ENCODE results near the gene SCAPER.

SCAPER gene

DNA sequence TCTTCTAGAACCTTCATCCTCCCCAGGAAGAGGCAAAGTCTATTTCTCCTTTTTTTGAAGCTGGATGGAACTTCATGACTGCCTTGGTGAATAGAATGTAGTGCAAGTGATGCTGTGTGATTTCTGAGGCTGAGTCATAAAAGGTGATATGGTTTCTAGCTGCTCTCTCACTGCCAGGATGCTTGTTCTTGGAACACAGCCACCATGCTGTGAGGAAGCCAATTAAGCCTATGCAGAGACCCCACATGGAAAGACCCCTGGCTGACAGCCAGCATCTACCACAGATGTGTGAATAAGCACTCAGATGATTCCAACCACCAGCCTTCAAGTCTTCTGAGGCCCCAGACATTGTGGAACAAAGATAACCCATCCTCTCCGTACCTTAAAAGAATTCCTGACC lies 511.5 kb downstream of the SCAPER start:
- peaks cover 10% of the 10 kb centered on the region for H3K4me1 ChIP-seq (ENCODE audit: control insufficient read depth, insufficient read depth, low read length)
- CTCF ChIA-PET = no interaction called here
- POLR2A ChIA-PET = interaction anchor here (1.3 kb wide), 1 partner anchor 58 kb away, joined by 3 read pairs; no protein-coding TSS in a partner anchor
- peak; percentile 90 for TF ChIP-seq FEZF1 (tag by site-specific recombination; IDR thresholded peaks at IDR 0.05)
- TF ChIP-seq ZIC2 (tag by site-specific recombination; IDR thresholded peaks at IDR 0.05) = peak; percentile 72
- TF ChIP-seq, protein P1, sequence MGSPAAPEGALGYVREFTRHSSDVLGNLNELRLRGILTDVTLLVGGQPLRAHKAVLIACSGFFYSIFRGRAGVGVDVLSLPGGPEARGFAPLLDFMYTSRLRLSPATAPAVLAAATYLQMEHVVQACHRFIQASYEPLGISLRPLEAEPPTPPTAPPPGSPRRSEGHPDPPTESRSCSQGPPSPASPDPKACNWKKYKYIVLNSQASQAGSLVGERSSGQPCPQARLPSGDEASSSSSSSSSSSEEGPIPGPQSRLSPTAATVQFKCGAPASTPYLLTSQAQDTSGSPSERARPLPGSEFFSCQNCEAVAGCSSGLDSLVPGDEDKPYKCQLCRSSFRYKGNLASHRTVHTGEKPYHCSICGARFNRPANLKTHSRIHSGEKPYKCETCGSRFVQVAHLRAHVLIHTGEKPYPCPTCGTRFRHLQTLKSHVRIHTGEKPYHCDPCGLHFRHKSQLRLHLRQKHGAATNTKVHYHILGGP (tag by site-specific recombination; IDR thresholded peaks at IDR 0.05) = peak; percentile 76
- TF ChIP-seq, protein P2, sequence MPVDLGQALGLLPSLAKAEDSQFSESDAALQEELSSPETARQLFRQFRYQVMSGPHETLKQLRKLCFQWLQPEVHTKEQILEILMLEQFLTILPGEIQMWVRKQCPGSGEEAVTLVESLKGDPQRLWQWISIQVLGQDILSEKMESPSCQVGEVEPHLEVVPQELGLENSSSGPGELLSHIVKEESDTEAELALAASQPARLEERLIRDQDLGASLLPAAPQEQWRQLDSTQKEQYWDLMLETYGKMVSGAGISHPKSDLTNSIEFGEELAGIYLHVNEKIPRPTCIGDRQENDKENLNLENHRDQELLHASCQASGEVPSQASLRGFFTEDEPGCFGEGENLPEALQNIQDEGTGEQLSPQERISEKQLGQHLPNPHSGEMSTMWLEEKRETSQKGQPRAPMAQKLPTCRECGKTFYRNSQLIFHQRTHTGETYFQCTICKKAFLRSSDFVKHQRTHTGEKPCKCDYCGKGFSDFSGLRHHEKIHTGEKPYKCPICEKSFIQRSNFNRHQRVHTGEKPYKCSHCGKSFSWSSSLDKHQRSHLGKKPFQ (tag by site-specific recombination; IDR thresholded peaks at IDR 0.05) = no peak
- TF ChIP-seq ZNF16 (tag by site-specific recombination; IDR thresholded peaks at IDR 0.05; ENCODE audit: low read depth) = no peak
- peak; percentile 93 for TF ChIP-seq ZNF350 (tag by site-specific recombination; IDR thresholded peaks at IDR 0.05)
- TF ChIP-seq IKZF3 (tag by site-specific recombination; IDR thresholded peaks at IDR 0.05) = peak; percentile 61
- TF ChIP-seq PRDM1 (tag by site-specific recombination; IDR thresholded peaks at IDR 0.05) = 0 out of 2 replicates have a peak, but pooled peaks have one; percentile 23
- peak; percentile 56; the same call in 1 of the 2 replicates for TF ChIP-seq ZNF133 (tag by site-specific recombination; IDR thresholded peaks at IDR 0.05)
- no peak for TF ChIP-seq OSR2 (tag by site-specific recombination; IDR thresholded peaks at IDR 0.05)
- TF ChIP-seq, protein P3, sequence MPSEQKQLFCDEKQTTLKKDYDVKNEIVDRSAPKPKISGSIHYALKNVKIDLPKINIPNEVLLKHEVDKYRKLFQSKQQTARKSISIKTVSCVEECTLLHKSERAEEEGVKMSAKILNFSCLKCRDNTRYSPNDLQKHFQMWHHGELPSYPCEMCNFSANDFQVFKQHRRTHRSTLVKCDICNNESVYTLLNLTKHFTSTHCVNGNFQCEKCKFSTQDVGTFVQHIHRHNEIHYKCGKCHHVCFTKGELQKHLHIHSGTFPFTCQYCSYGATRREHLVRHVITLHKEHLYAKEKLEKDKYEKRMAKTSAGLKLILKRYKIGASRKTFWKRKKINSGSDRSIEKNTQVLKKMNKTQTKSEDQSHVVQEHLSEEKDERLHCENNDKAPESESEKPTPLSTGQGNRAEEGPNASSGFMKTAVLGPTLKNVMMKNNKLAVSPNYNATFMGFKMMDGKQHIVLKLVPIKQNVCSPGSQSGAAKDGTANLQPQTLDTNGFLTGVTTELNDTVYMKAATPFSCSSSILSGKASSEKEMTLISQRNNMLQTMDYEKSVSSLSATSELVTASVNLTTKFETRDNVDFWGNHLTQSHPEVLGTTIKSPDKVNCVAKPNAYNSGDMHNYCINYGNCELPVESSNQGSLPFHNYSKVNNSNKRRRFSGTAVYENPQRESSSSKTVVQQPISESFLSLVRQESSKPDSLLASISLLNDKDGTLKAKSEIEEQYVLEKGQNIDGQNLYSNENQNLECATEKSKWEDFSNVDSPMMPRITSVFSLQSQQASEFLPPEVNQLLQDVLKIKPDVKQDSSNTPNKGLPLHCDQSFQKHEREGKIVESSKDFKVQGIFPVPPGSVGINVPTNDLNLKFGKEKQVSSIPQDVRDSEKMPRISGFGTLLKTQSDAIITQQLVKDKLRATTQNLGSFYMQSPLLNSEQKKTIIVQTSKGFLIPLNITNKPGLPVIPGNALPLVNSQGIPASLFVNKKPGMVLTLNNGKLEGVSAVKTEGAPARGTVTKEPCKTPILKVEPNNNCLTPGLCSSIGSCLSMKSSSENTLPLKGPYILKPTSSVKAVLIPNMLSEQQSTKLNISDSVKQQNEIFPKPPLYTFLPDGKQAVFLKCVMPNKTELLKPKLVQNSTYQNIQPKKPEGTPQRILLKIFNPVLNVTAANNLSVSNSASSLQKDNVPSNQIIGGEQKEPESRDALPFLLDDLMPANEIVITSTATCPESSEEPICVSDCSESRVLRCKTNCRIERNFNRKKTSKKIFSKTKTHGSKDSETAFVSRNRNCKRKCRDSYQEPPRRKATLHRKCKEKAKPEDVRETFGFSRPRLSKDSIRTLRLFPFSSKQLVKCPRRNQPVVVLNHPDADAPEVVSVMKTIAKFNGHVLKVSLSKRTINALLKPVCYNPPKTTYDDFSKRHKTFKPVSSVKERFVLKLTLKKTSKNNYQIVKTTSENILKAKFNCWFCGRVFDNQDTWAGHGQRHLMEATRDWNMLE (tag by site-specific recombination; conservative IDR thresholded peaks at IDR 0.05; ENCODE audit: low read depth) = 0 out of 2 replicates have a peak, but pooled peaks have one; percentile 37
- TF ChIP-seq, protein P4, sequence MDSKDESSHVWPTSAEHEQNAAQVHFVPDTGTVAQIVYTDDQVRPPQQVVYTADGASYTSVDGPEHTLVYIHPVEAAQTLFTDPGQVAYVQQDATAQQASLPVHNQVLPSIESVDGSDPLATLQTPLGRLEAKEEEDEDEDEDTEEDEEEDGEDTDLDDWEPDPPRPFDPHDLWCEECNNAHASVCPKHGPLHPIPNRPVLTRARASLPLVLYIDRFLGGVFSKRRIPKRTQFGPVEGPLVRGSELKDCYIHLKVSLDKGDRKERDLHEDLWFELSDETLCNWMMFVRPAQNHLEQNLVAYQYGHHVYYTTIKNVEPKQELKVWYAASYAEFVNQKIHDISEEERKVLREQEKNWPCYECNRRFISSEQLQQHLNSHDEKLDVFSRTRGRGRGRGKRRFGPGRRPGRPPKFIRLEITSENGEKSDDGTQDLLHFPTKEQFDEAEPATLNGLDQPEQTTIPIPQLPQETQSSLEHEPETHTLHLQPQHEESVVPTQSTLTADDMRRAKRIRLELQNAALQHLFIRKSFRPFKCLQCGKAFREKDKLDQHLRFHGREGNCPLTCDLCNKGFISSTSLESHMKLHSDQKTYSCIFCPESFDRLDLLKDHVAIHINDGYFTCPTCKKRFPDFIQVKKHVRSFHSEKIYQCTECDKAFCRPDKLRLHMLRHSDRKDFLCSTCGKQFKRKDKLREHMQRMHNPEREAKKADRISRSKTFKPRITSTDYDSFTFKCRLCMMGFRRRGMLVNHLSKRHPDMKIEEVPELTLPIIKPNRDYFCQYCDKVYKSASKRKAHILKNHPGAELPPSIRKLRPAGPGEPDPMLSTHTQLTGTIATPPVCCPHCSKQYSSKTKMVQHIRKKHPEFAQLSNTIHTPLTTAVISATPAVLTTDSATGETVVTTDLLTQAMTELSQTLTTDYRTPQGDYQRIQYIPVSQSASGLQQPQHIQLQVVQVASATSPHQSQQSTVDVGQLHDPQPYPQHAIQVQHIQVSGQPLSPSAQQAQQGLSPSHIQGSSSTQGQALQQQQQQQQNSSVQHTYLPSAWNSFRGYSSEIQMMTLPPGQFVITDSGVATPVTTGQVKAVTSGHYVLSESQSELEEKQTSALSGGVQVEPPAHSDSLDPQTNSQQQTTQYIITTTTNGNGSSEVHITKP (tag by site-specific recombination; IDR thresholded peaks at IDR 0.05) = peak; percentile 29
- TF ChIP-seq, protein P5, sequence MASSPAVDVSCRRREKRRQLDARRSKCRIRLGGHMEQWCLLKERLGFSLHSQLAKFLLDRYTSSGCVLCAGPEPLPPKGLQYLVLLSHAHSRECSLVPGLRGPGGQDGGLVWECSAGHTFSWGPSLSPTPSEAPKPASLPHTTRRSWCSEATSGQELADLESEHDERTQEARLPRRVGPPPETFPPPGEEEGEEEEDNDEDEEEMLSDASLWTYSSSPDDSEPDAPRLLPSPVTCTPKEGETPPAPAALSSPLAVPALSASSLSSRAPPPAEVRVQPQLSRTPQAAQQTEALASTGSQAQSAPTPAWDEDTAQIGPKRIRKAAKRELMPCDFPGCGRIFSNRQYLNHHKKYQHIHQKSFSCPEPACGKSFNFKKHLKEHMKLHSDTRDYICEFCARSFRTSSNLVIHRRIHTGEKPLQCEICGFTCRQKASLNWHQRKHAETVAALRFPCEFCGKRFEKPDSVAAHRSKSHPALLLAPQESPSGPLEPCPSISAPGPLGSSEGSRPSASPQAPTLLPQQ (tag by site-specific recombination; IDR thresholded peaks at IDR 0.05) = peak; percentile 74
- peak; percentile 95 for TF ChIP-seq ZNF660 (tag by site-specific recombination; IDR thresholded peaks at IDR 0.05)
- peak; percentile 45; the same call in 1 of the 2 replicates for TF ChIP-seq ZBTB21 (tag by site-specific recombination; IDR thresholded peaks at IDR 0.05)
- TF ChIP-seq GLIS1 (tag by site-specific recombination; IDR thresholded peaks at IDR 0.05) = peak; percentile 85
- TF ChIP-seq ZSCAN30 (tag by site-specific recombination; IDR thresholded peaks at IDR 0.05) = peak; percentile 58; the same call in 1 of the 2 replicates
- TF ChIP-seq ZNF335 (tag by site-specific recombination; conservative IDR thresholded peaks at IDR 0.05) = peak; percentile 82
- TF ChIP-seq, protein P6, sequence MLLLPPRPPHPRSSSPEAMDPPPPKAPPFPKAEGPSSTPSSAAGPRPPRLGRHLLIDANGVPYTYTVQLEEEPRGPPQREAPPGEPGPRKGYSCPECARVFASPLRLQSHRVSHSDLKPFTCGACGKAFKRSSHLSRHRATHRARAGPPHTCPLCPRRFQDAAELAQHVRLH (tag by site-specific recombination; IDR thresholded peaks at IDR 0.05) = no peak
- no peaks in the 10 kb centered on the region for H3K9me3 ChIP-seq (ENCODE audit: control insufficient read depth, insufficient read depth, low read depth, low read length)
- no peak overlapping the region for H3K27ac ChIP-seq (ENCODE audit: extremely low read depth, low read depth, low read length)
- no peaks in the 10 kb centered on the region for H3K36me3 ChIP-seq (ENCODE audit: control insufficient read depth in 2 of 2, insufficient read depth in 1 of 2, low read length in 2 of 2)
- no peak overlapping the region for H3K4me3 ChIP-seq (ENCODE audit: low read depth, low read length)

Data from HEK293 (cell line).